Fibroblast of gingiva (primary cell): ENCODE data around the gene SEC14L5.
"Not testable (repeated sequence)": the region's sequence is repeated elsewhere in the genome, so short reads cannot be mapped to it uniquely, and the experiment has no call there.

Experiments
- DNase-seq: peaks from one replicate; pipeline ENCODE4 v3.0.0-alpha.2; 2011; ENCODE audit warnings: low read depth

SEC14L5 gene

GRCh38 chr16:4951583-4951982 lies 6.5 kb upstream of the SEC14L5 start:
- DNase-seq = not testable (repeated sequence)

- DNase-seq = no peak
Observed at GRCh38 chr16:4954714-4955113, 3.4 kb upstream of the SEC14L5 start.

- no peak for DNase-seq
Observed at GRCh38 chr16:4957420-4957719, 760 bp upstream of the SEC14L5 start.

GRCh38 chr16:4958510-4959438 lies 644 bp downstream of the SEC14L5 start:
- no peak for DNase-seq

- no peak for DNase-seq
Observed at GRCh38 chr16:4960579-4960978, 2.4 kb downstream of the SEC14L5 start.

GRCh38 chr16:4962716-4963115 lies 4.6 kb downstream of the SEC14L5 start:
- no peak for DNase-seq

- DNase-seq = not testable (repeated sequence)
Observed at GRCh38 chr16:4963527-4963926, 5.4 kb downstream of the SEC14L5 start.

GRCh38 chr16:4966736-4967453 lies 8.8 kb downstream of the SEC14L5 start:
- DNase-seq = no peak

GRCh38 chr16:4968278-4968677 lies 10.1 kb downstream of the SEC14L5 start:
- not testable (repeated sequence) for DNase-seq

GRCh38 chr16:4968879-4969483 lies 10.9 kb downstream of the SEC14L5 start:
- no peak for DNase-seq

- no peak for DNase-seq
Observed at GRCh38 chr16:4970010-4970409, 11.9 kb downstream of the SEC14L5 start.

GRCh38 chr16:4972938-4973587 lies 14.9 kb downstream of the SEC14L5 start:
- DNase-seq = no peak

- no peak for DNase-seq
Observed at GRCh38 chr16:4976079-4976478, 17.9 kb downstream of the SEC14L5 start.

GRCh38 chr16:4976611-4977145 lies 18.5 kb downstream of the SEC14L5 start:
- DNase-seq = no peak

- no peak for DNase-seq
Observed at GRCh38 chr16:4979164-4979563, 21.0 kb downstream of the SEC14L5 start.

- DNase-seq = no peak
Observed at GRCh38 chr16:4979736-4980660, 21.9 kb downstream of the SEC14L5 start.

GRCh38 chr16:4980691-4981090 lies 22.6 kb downstream of the SEC14L5 start:
- no peak for DNase-seq

GRCh38 chr16:4981473-4981872 lies 23.3 kb downstream of the SEC14L5 start:
- no peak for DNase-seq

GRCh38 chr16:4982056-4982867 lies 24.1 kb downstream of the SEC14L5 start:
- no peak for DNase-seq
